Endothelial cell of umbilical vein (primary cell): Measurements from ENCODE around the gene ROBO4.

ENCODE experiments used
- EZH2 ChIP-seq: IDR thresholded peaks from 2 replicates; pipeline ENCODE4 v1.6.1; 2012; ENCODE audit warnings: borderline replicate concordance, low read depth, mild to moderate bottlenecking, moderate library complexity, low read length, inconsistent platforms; ENCODE audit not compliant: severe bottlenecking
- GATA2 ChIP-seq: IDR thresholded peaks from 2 replicates; pipeline ENCODE4 v1.7.0; 2011; ENCODE audit warnings: low read depth, mild to moderate bottlenecking, moderate library complexity, mixed read lengths, low read length; ENCODE audit not compliant: insufficient read length, insufficient read depth
- JUN ChIP-seq: IDR thresholded peaks from 2 replicates; pipeline ENCODE4 v1.6.1; 2011; ENCODE audit warnings: borderline replicate concordance, low read depth; ENCODE audit not compliant: insufficient read length, insufficient read depth
- MAX ChIP-seq: IDR thresholded peaks from 2 replicates; pipeline ENCODE4 v1.6.1; 2011; ENCODE audit not compliant: insufficient read depth, insufficient read length
- MYC ChIP-seq: IDR thresholded peaks from one replicate; pipeline ENCODE4 v1.6.1; 2011; ENCODE audit warnings: mild to moderate bottlenecking, low read depth, low read length
- POLR2A ChIP-seq: IDR thresholded peaks from 2 replicates; pipeline ENCODE4 v1.6.1; 2012; ENCODE audit warnings: low read depth, mild to moderate bottlenecking, control low read depth, low read length
- POLR2AphosphoS5 ChIP-seq: IDR thresholded peaks from 2 replicates; pipeline ENCODE4 v1.6.1; 2012; ENCODE audit warnings: low read depth, mild to moderate bottlenecking, control low read depth, low read length, moderate library complexity; ENCODE audit not compliant: insufficient read depth
- TF ChIP-seq, protein P1 (sequence below), 2 donors: IDR thresholded peaks; 1 replicate in 1 of 2; 2 replicates in 1 of 2; pipeline ENCODE4 v1.5.1; 2011; ENCODE audit warnings: low read length in 2 of 2, mild to moderate bottlenecking in 2 of 2, moderate library complexity in 2 of 2, control low read depth in 1 of 2, inconsistent platforms in 1 of 2, low read depth in 1 of 2; ENCODE audit not compliant: insufficient read depth in 1 of 2; ENCODE audit errors: extremely low read depth in 1 of 2

DNA sequence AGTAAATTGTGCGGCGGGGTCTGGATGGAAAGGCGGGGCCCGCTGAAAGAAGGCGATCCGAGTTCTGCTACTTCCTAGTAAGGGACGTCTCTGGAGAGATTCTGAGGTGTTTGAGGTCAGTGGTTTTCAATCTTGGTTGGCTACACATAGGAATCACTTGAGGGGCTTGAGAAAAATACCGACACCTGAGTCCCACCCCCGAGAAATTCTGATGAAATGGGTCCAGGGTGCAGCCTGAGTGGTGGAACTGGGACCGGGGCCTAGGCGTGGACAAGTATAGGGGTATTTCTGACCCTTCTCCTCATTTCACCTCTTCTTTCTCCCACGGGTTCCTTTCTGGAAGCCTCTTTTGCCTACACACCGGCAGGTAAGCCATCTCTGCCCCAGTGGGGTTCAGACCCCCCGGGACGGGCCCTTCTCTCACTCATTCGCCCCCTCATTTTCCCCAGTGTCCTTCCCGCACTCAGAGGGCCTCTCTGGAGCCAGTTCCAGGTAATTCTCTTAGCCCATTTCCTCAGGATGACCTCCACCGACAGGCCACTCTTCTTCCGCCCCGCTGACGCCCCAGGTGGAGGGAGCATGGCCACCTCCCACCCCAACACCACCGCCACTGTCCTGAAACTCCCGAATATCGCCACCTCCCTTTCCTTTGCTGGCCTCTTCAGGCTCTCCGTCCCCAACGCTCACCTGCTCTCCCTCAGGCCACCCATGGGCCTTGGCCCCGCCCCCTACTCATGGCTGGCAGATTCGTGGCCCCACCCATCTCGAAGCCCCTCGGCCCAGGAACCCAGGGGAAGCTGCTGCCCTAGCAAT, 20.6 kb downstream of the ROBO4 start:
- TF ChIP-seq, protein P1, sequence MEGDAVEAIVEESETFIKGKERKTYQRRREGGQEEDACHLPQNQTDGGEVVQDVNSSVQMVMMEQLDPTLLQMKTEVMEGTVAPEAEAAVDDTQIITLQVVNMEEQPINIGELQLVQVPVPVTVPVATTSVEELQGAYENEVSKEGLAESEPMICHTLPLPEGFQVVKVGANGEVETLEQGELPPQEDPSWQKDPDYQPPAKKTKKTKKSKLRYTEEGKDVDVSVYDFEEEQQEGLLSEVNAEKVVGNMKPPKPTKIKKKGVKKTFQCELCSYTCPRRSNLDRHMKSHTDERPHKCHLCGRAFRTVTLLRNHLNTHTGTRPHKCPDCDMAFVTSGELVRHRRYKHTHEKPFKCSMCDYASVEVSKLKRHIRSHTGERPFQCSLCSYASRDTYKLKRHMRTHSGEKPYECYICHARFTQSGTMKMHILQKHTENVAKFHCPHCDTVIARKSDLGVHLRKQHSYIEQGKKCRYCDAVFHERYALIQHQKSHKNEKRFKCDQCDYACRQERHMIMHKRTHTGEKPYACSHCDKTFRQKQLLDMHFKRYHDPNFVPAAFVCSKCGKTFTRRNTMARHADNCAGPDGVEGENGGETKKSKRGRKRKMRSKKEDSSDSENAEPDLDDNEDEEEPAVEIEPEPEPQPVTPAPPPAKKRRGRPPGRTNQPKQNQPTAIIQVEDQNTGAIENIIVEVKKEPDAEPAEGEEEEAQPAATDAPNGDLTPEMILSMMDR (IDR thresholded peaks at IDR 0.05; ENCODE audit: extremely low read depth in 1 of 2, insufficient read depth in 1 of 2, low read depth in 1 of 2, low read length in 2 of 2), result no peak
- TF ChIP-seq EZH2 (no peak), MAX (no peak), POLR2A (peak; percentile 95), GATA2 (no peak), POLR2AphosphoS5 (peak; percentile 25), JUN (no peak), MYC (no peak)
